NCI-H345 treated with DMSO at 0.1 percent for 48 hours (cell line): ENCODE results near the gene SSR3.
"Not testable (repeated sequence)": the region's sequence is repeated elsewhere in the genome, so short reads cannot be mapped to it uniquely, and the experiment has no call there.

Experiments used
- DNase-seq: peaks from one replicate; lab custom pipeline; 2025; ENCODE audit not compliant: unreplicated experiment; lab: John Stamatoyannopoulos, UW

Gene SSR3

GRCh38 chr3:156576651-156577348, 21.9 kb upstream of the SSR3 start:
- no peak for DNase-seq

- DNase-seq: no peak
Observed at GRCh38 chr3:156576051-156576450, 21.1 kb upstream of the SSR3 start.

GRCh38 chr3:156575641-156576040, 20.7 kb upstream of the SSR3 start:
- DNase-seq: no peak

GRCh38 chr3:156569881-156570280, 15.0 kb upstream of the SSR3 start:
- DNase-seq: not testable (repeated sequence)

GRCh38 chr3:156569016-156569415, 14.1 kb upstream of the SSR3 start:
- DNase-seq: not testable (repeated sequence)

- DNase-seq: no peak
Observed at GRCh38 chr3:156563900-156564682, 9.2 kb upstream of the SSR3 start.

GRCh38 chr3:156562486-156562885, 7.6 kb upstream of the SSR3 start:
- not testable (repeated sequence) for DNase-seq

GRCh38 chr3:156561533-156561932, 6.6 kb upstream of the SSR3 start:
- DNase-seq: no peak

GRCh38 chr3:156559321-156559720, 4.4 kb upstream of the SSR3 start:
- no peak for DNase-seq

GRCh38 chr3:156558389-156558788, 3.5 kb upstream of the SSR3 start:
- DNase-seq: no peak

- DNase-seq: no peak
Observed at GRCh38 chr3:156554515-156554841, 439 bp downstream of the SSR3 start.

GRCh38 chr3:156553705-156554356, 1.1 kb downstream of the SSR3 start:
- DNase-seq: no peak

GRCh38 chr3:156552973-156553372, 1.9 kb downstream of the SSR3 start:
- DNase-seq: no peak

GRCh38 chr3:156551746-156552145, 3.2 kb downstream of the SSR3 start:
- DNase-seq: no peak

- DNase-seq: no peak
Observed at GRCh38 chr3:156551261-156551660, 3.7 kb downstream of the SSR3 start.

- DNase-seq: no peak
Observed at GRCh38 chr3:156548902-156549301, 6.0 kb downstream of the SSR3 start.

GRCh38 chr3:156548041-156548687, 6.8 kb downstream of the SSR3 start:
- no peak for DNase-seq

GRCh38 chr3:156547637-156548036, 7.3 kb downstream of the SSR3 start:
- no peak for DNase-seq

- DNase-seq: no peak
Observed at GRCh38 chr3:156543043-156543555, 11.8 kb downstream of the SSR3 start.

GRCh38 chr3:156542101-156543042, 12.5 kb downstream of the SSR3 start:
- no peak for DNase-seq
